Mesendoderm (in vitro differentiated cells): ENCODE data around the gene PUS1.

Experiments used
- DNase-seq: peaks from one replicate; pipeline ENCODE4 v3.0.0; 2013
- H2AK5ac ChIP-seq: 2 replicates; pipeline ENCODE4 v1.6.1; 2013; ENCODE audit warnings: low read length, inconsistent platforms
- H2BK120ac ChIP-seq: 2 replicates; pipeline ENCODE4 v1.6.1; 2013; ENCODE audit warnings: low read depth, mild to moderate bottlenecking, low read length, moderate library complexity, mixed read lengths
- H2BK15ac ChIP-seq: replicated peaks from 2 replicates; pipeline ENCODE4 v1.6.1; 2013; ENCODE audit warnings: low read depth, mild to moderate bottlenecking, moderate library complexity
- H2BK5ac ChIP-seq: 2 replicates; pipeline ENCODE4 v1.6.1; 2013; ENCODE audit warnings: low read length, inconsistent platforms
- H3K18ac ChIP-seq: 2 replicates; pipeline ENCODE4 v1.6.1; 2013; ENCODE audit warnings: mild to moderate bottlenecking, low read length, mixed read lengths
- H3K23ac ChIP-seq: one replicate; pipeline ENCODE4 v1.6.1; 2013; ENCODE audit warnings: low read length
- H3K27ac ChIP-seq: 2 replicates; pipeline ENCODE4 v1.5.1; 2013; ENCODE audit warnings: low read depth, mild to moderate bottlenecking, inconsistent platforms, low read length, moderate library complexity
- H3K27me3 ChIP-seq: 2 replicates; pipeline ENCODE4 v1.6.1; 2013; ENCODE audit warnings: low read length, control low read depth, mild to moderate bottlenecking, inconsistent platforms; ENCODE audit not compliant: insufficient read depth, poor library complexity
- H3K36me3 ChIP-seq: 2 replicates; pipeline ENCODE4 v1.6.1; 2013; ENCODE audit warnings: low read length, inconsistent platforms; ENCODE audit not compliant: control insufficient read depth, insufficient read depth
- H3K4ac ChIP-seq: one replicate; pipeline ENCODE4 v1.6.1; 2013; ENCODE audit warnings: low read depth, mild to moderate bottlenecking, low read length, moderate library complexity
- H3K4me1 ChIP-seq: 2 replicates; pipeline ENCODE4 v1.6.1; 2013; ENCODE audit warnings: low read depth, low read length, inconsistent platforms; ENCODE audit not compliant: control insufficient read depth
- H3K4me2 ChIP-seq: 2 replicates; pipeline ENCODE4 v1.6.1; 2013; ENCODE audit warnings: low read length
- H3K4me3 ChIP-seq: 2 replicates; pipeline ENCODE4 v1.5.1; 2013; ENCODE audit warnings: mild to moderate bottlenecking, low read length
- H3K56ac ChIP-seq: one replicate; pipeline ENCODE4 v1.6.1; 2013; ENCODE audit warnings: low read length
- H3K79me1 ChIP-seq: 2 replicates; pipeline ENCODE4 v1.6.1; 2013; ENCODE audit warnings: low read length, inconsistent platforms
- H3K79me2 ChIP-seq: 2 replicates; pipeline ENCODE4 v1.6.1; 2013; ENCODE audit warnings: mild to moderate bottlenecking, low read length; ENCODE audit not compliant: control insufficient read depth, insufficient read depth
- H3K9ac ChIP-seq: 2 replicates; pipeline ENCODE4 v1.6.1; 2013; ENCODE audit warnings: low read length, inconsistent platforms
- H4K5ac ChIP-seq: one replicate; pipeline ENCODE4 v1.6.1; 2013; ENCODE audit warnings: low read length
- H4K8ac ChIP-seq: one replicate; pipeline ENCODE4 v1.6.1; 2013; ENCODE audit warnings: low read depth, mild to moderate bottlenecking, control low read depth, low read length, moderate library complexity
- WGBS: extraction: QIAGEN DNeasy Blood & Tissue Kit; methylation state at CpG from one replicate; pipeline ENCODE4 v1.1.7; 2013; ENCODE audit warnings: low lambda C conversion rate, missing lambda C conversion rate; ENCODE audit not compliant: insufficient coverage; ENCODE audit errors: extremely low coverage; 5-methylcytosine and 5-hydroxymethylcytosine counted together

Gene PUS1

DNA sequence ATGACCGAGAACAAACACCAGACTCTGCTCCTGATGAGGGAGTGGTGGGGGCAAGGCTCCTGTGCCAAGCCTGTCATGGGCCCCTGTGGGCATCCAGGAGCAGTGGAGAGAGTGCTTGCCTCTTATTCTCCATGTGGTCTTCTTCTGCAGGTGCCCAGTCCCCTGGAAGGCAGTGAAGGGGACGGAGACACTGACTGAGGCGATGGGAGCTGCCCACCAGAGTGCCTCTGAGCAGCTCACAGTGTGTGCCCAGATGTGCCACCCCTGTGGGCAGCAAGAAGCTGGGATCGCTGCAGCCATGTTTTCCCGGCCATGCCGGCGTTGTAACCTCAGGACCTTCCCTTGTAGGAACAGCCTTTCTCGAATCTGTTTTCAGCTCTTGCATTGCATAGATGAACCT lies 14.3 kb downstream of the PUS1 start:
- H3K56ac ChIP-seq, result no peak overlapping the region
- H4K5ac ChIP-seq, result no peak overlapping the region
- DNase-seq, result no peak

DNA sequence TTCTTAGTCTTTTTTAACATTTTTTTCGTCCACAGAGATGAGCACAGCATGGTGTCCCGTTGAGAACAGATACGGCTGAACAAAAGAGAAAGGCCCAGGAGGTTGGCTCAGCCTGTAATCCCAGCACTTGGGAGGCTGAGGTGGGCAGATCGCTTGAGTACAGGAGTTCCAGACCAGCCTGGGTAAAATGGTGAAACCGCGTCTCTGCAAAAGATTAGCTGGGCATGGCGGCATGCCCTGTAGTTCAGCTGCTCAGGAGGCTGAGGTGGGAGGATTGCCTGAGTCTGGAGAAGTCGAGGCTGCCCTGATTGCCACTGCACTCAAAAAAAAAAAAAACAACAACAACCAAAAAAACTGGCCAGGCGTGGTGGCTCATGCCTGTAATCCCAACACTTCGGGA lies 14.8 kb downstream of the PUS1 start:
- Histone ChIP-seq H3K27ac (no peak overlapping the region), H2AK5ac (no peak overlapping the region), H4K5ac (no peak overlapping the region), H3K36me3 (peaks cover 25% of the 10 kb centered on the region), H2BK15ac (no peak overlapping the region), H3K79me2 (no peaks in the 10 kb centered on the region), H3K4ac (no peak overlapping the region), H3K23ac (no peak overlapping the region), H3K27me3 (no peaks in the 10 kb centered on the region), H2BK120ac (no peak overlapping the region), H4K8ac (no peak overlapping the region), H3K18ac (no peak overlapping the region), H3K4me3 (no peak overlapping the region), H2BK5ac (no peak overlapping the region), H3K56ac (no peak overlapping the region), H3K4me2 (no peak overlapping the region), H3K79me1 (peaks cover 2% of the 10 kb centered on the region), H3K4me1 (no peaks in the 10 kb centered on the region), H3K9ac (no peak overlapping the region)
- no CpG with 5 or more reads among the region's 10 CpGs for WGBS
- no peak for DNase-seq

More for the DNA sequence above, 14.3 kb downstream of the PUS1 start:
- H3K9ac ChIP-seq, result no peak overlapping the region
- no peak overlapping the region for H2BK120ac ChIP-seq
- no peak overlapping the region for H2AK5ac ChIP-seq
- H3K36me3 ChIP-seq, result peaks cover 25% of the 10 kb centered on the region
- no peak overlapping the region for H2BK5ac ChIP-seq
- no peak overlapping the region for H3K4me3 ChIP-seq
- H3K4me1 ChIP-seq, result no peaks in the 10 kb centered on the region
- no CpG with 5 or more reads among the region's 8 CpGs for WGBS
- H3K79me2 ChIP-seq, result no peaks in the 10 kb centered on the region
- H3K4ac ChIP-seq, result no peak overlapping the region
- no peak overlapping the region for H3K4me2 ChIP-seq
- H3K27ac ChIP-seq, result no peak overlapping the region
- peaks cover 2% of the 10 kb centered on the region for H3K79me1 ChIP-seq
- no peak overlapping the region for H2BK15ac ChIP-seq
- no peaks in the 10 kb centered on the region for H3K27me3 ChIP-seq
- no peak overlapping the region for H3K23ac ChIP-seq
- no peak overlapping the region for H4K8ac ChIP-seq
- no peak overlapping the region for H3K18ac ChIP-seq

DNA sequence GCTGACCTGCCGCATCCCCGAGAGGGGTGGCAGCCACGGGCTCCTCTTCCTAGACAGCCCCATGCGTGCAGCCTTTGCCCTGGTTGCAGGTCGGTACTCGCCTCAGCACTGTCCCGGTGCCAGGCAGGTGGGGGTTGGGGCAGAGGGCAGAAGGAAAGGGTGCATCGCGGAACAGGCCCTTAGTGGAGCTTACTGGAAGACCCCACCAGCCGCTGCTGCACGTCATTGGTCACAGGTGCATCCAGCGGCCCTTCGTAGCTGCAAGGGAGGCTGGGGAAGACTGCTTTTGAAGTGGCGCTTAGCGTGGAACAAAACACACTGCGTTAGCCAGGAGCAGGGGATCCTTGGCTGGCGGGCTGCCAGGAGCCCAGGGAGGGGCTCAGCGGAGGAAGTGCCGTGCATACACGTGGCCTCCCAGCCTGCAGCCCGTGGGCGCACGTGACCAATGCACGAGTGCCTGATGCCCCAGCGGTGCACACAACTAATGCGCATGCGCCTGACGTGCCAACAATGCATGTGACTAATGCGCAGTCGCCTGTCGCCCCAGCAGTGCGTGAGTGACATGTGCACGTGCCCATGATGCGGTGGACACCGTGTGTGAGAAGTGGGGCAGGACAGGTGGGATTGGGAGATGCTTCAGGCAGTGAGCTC lies 15.7 kb downstream of the PUS1 start:
- H3K18ac ChIP-seq, result no peak overlapping the region
- WGBS, result no CpG with 5 or more reads among the region's 35 CpGs
- H3K4me1 ChIP-seq, result no peaks in the 10 kb centered on the region
- H4K5ac ChIP-seq, result no peak overlapping the region
- H2AK5ac ChIP-seq, result no peak overlapping the region
- H3K79me2 ChIP-seq, result no peaks in the 10 kb centered on the region
- H4K8ac ChIP-seq, result no peak overlapping the region
- no peak overlapping the region for H3K4me3 ChIP-seq
- no peaks in the 10 kb centered on the region for H3K79me1 ChIP-seq
- H3K27ac ChIP-seq, result no peak overlapping the region
- H3K23ac ChIP-seq, result no peak overlapping the region
- no peak overlapping the region for H2BK120ac ChIP-seq
- H2BK5ac ChIP-seq, result no peak overlapping the region
- no peak overlapping the region for H3K4ac ChIP-seq
- H3K36me3 ChIP-seq, result peaks cover 21% of the 10 kb centered on the region
- no peak for DNase-seq
- no peak overlapping the region for H3K4me2 ChIP-seq
- no peak overlapping the region for H2BK15ac ChIP-seq
- H3K56ac ChIP-seq, result no peak overlapping the region
- no peaks in the 10 kb centered on the region for H3K27me3 ChIP-seq
- H3K9ac ChIP-seq, result no peak overlapping the region

DNA sequence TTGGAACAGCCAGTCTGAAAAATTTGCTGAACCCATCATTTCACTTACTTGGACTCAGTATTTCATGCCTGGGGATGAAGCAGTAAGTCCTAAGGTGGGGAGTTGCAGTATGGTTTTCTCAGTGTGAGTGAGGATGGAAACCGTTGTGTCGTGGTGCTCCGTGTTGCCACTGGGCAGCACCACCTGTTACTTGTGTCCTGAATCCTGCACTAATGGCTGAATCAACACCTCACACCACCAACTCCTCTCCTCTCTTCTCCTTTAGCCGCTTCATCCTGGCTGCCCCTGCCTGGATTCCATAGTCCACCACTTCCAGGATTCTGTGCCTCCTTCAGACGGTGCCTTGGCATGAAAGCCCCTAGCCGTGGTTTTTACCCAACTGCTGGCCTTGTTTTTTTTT lies 17.7 kb downstream of the PUS1 start:
- no peak overlapping the region for H3K23ac ChIP-seq
- no peak overlapping the region for H3K56ac ChIP-seq
- no peak overlapping the region for H3K4ac ChIP-seq
- peaks cover 14% of the 10 kb centered on the region for H3K36me3 ChIP-seq
- H3K9ac ChIP-seq, result no peak overlapping the region
- H3K18ac ChIP-seq, result no peak overlapping the region
- H3K79me1 ChIP-seq, result peaks cover 4% of the 10 kb centered on the region
- H2BK120ac ChIP-seq, result no peak overlapping the region
- no peak overlapping the region for H2BK15ac ChIP-seq
- H3K4me1 ChIP-seq, result no peaks in the 10 kb centered on the region
- WGBS, result no CpG with 5 or more reads among the region's 6 CpGs
- H3K4me3 ChIP-seq, result no peak overlapping the region
- H4K8ac ChIP-seq, result no peak overlapping the region
- H3K4me2 ChIP-seq, result no peak overlapping the region
- no peak for DNase-seq
- no peaks in the 10 kb centered on the region for H3K27me3 ChIP-seq
- H2BK5ac ChIP-seq, result no peak overlapping the region
- peaks cover 10% of the 10 kb centered on the region for H3K79me2 ChIP-seq
- no peak overlapping the region for H3K27ac ChIP-seq
- H2AK5ac ChIP-seq, result no peak overlapping the region
- no peak overlapping the region for H4K5ac ChIP-seq

DNA sequence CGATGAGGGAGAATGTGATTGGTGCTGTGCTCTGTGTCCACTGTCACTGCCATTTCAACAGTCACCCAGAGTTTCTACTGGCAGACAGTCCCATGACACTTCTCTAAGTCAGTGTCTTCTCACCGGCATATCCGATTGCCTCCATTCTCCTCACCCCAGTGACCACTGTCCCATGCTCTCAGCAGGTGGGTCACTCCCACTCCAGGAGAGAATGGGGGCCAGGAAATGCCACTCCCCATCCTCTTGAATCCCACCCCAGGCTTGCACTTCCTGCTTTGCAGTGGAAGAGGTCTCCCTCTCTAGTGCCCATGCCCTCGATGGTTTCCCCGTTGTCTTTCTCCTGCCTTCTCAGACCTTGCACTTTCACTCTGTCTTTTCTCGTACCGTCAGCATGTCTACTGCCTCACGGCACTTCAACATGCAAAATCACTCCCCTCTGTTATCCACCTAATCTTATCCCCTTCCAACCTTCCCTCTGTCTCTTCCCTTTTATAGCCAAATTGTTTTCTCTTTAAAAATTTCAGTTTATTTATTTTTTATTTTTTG lies 18.5 kb downstream of the PUS1 start:
- Histone ChIP-seq H4K8ac (no peak overlapping the region), H3K56ac (no peak overlapping the region), H3K79me1 (peaks cover 6% of the 10 kb centered on the region), H3K4ac (no peak overlapping the region), H2BK5ac (no peak overlapping the region), H3K27ac (no peak overlapping the region), H3K9ac (no peak overlapping the region), H2BK120ac (no peak overlapping the region), H3K4me3 (no peak overlapping the region), H3K36me3 (peaks cover 11% of the 10 kb centered on the region), H2AK5ac (no peak overlapping the region), H3K4me1 (no peaks in the 10 kb centered on the region), H3K4me2 (no peak overlapping the region), H3K23ac (no peak overlapping the region), H3K27me3 (no peaks in the 10 kb centered on the region), H3K79me2 (peaks cover 13% of the 10 kb centered on the region), H2BK15ac (no peak overlapping the region), H4K5ac (no peak overlapping the region), H3K18ac (no peak overlapping the region)
- DNase-seq, result peak; percentile 28
- no CpG with 5 or more reads among the region's 8 CpGs for WGBS
